ENCODE measurements around the gene FAM174B.

DNA sequence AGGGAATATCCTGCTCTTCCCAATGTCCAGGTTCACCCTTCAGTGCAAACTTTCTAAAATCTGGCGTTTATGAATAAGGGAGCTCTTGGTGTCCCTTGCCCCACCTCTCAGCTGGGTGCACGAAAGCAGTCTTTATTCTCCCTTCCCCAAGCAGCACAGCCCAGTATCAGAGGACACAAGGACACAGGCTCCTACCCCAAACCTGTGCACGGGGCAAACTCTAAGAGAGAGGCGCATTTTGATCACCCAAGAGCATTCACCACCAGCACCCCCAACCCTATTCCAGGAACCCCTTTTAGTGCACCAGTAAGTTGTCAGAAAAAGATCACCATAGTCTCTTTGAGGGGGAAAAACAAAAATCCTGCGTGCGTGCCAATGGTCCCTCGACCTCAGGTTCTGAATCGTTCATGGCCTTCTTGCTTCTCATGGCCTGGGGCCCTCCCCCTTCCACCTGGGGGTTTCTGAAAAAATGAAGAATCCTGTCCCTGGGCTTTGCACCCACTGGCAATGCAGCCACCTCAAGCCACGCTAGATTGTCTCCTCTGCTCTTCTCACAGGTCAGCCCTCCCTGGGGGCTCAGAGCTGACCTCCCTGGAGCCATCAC is 78.9 kb downstream of the FAM174B start:
- TF ChIP-seq RAD21 (conservative IDR thresholded peaks at IDR 0.05) (no peak), MXI1 (conservative IDR thresholded peaks at IDR 0.05; ENCODE audit: poor library complexity, severe bottlenecking) (no peak), EZH2 (IDR thresholded peaks at IDR 0.05; ENCODE audit: borderline replicate concordance, insufficient read depth, low read length, poor library complexity, severe bottlenecking) (no peak), POLR2AphosphoS5 (IDR thresholded peaks at IDR 0.05) (no peak), CTCF (IDR thresholded peaks at IDR 0.05; ENCODE audit: poor library complexity, severe bottlenecking) (no peak), TAF1 (IDR thresholded peaks at IDR 0.05; ENCODE audit: low read depth) (no peak), EP300 (conservative IDR thresholded peaks at IDR 0.05; ENCODE audit: poor library complexity, severe bottlenecking) (no peak), SMC3 (conservative IDR thresholded peaks at IDR 0.05; ENCODE audit: poor library complexity) (no peak)
- TF ChIP-seq, protein P1, sequence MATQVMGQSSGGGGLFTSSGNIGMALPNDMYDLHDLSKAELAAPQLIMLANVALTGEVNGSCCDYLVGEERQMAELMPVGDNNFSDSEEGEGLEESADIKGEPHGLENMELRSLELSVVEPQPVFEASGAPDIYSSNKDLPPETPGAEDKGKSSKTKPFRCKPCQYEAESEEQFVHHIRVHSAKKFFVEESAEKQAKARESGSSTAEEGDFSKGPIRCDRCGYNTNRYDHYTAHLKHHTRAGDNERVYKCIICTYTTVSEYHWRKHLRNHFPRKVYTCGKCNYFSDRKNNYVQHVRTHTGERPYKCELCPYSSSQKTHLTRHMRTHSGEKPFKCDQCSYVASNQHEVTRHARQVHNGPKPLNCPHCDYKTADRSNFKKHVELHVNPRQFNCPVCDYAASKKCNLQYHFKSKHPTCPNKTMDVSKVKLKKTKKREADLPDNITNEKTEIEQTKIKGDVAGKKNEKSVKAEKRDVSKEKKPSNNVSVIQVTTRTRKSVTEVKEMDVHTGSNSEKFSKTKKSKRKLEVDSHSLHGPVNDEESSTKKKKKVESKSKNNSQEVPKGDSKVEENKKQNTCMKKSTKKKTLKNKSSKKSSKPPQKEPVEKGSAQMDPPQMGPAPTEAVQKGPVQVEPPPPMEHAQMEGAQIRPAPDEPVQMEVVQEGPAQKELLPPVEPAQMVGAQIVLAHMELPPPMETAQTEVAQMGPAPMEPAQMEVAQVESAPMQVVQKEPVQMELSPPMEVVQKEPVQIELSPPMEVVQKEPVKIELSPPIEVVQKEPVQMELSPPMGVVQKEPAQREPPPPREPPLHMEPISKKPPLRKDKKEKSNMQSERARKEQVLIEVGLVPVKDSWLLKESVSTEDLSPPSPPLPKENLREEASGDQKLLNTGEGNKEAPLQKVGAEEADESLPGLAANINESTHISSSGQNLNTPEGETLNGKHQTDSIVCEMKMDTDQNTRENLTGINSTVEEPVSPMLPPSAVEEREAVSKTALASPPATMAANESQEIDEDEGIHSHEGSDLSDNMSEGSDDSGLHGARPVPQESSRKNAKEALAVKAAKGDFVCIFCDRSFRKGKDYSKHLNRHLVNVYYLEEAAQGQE (IDR thresholded peaks at IDR 0.05; ENCODE audit: borderline replicate concordance) = no peak
